Effector memory CD4-positive, alpha-beta T cell (primary cell): ENCODE measurements around the gene ULK4.

Source experiments
- DNase-seq, 3 donors: peaks; one replicate each; pipeline ENCODE4 v3.0.0-alpha.2; 2020
- H3K27ac ChIP-seq: 2 replicates; pipeline ENCODE4 v1.7.0; 2013; ENCODE audit warnings: mild to moderate bottlenecking, low read length, moderate library complexity; ENCODE audit not compliant: insufficient read depth, poor library complexity, severe bottlenecking
- H3K27me3 ChIP-seq: replicated peaks from 2 replicates; pipeline ENCODE4 v1.7.0; 2013; ENCODE audit warnings: mild to moderate bottlenecking, low read length; ENCODE audit not compliant: insufficient read depth, control insufficient read depth, poor library complexity, severe bottlenecking
- H3K36me3 ChIP-seq: 2 replicates; pipeline ENCODE4 v1.7.0; 2013; ENCODE audit warnings: mild to moderate bottlenecking, low read length, moderate library complexity; ENCODE audit not compliant: control insufficient read depth, insufficient read depth
- H3K4me1 ChIP-seq: 2 replicates; pipeline ENCODE4 v1.7.0; 2013; ENCODE audit warnings: low read length, mild to moderate bottlenecking; ENCODE audit not compliant: control insufficient read depth, insufficient read depth, poor library complexity, severe bottlenecking
- H3K4me3 ChIP-seq: 2 replicates; pipeline ENCODE4 v1.7.0; 2013; ENCODE audit warnings: low read length, low read depth, mild to moderate bottlenecking; ENCODE audit not compliant: insufficient read depth, poor library complexity, severe bottlenecking
- H3K9me3 ChIP-seq: 2 replicates; pipeline ENCODE4 v1.7.0; 2013; ENCODE audit warnings: mild to moderate bottlenecking, low read length, moderate library complexity; ENCODE audit not compliant: control insufficient read depth

The ULK4 gene

GRCh38 chr3:41315126-41315525 lies 646.8 kb downstream of the ULK4 start:
- Histone ChIP-seq H3K9me3 (no peaks in the 10 kb centered on the region), H3K36me3 (no peaks in the 10 kb centered on the region), H3K4me3 (no peak overlapping the region), H3K27me3 (no peaks in the 10 kb centered on the region), H3K4me1 (no peaks in the 10 kb centered on the region), H3K27ac (no peak overlapping the region)
- no peak for DNase-seq

- no peaks in the 10 kb centered on the region for H3K4me1 ChIP-seq
- H3K9me3 ChIP-seq, result no peaks in the 10 kb centered on the region
- H3K4me3 ChIP-seq, result no peak overlapping the region
- no peak for DNase-seq
- H3K27ac ChIP-seq, result no peak overlapping the region
- H3K27me3 ChIP-seq, result no peaks in the 10 kb centered on the region
- H3K36me3 ChIP-seq, result no peaks in the 10 kb centered on the region
Observed at GRCh38 chr3:41308119-41308518, 653.8 kb downstream of the ULK4 start.

GRCh38 chr3:41307065-41307464 lies 654.8 kb downstream of the ULK4 start:
- Histone ChIP-seq H3K4me3 (no peak overlapping the region), H3K27me3 (no peaks in the 10 kb centered on the region), H3K27ac (no peak overlapping the region), H3K9me3 (no peaks in the 10 kb centered on the region), H3K36me3 (no peaks in the 10 kb centered on the region), H3K4me1 (no peaks in the 10 kb centered on the region)
- no peak for DNase-seq

DNA sequence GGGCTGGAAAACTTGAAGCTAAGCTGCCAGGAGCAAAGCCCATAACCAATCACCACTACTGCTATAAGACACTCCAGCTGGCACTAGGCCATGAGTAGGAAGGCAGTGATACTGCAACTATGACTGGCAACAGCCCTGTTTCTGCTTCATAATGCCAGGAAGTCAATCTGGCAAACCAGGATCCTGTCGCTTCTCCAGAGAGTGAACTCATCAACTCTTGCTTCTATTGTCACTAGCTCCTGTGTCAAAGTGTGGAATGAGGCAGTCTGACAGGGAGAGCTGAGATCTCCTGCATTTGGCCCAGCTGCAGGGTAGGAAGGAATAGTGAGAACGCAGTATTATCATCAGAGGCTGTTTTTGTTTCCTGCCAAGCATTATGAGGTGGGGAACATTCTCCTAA lies 657.3 kb downstream of the ULK4 start:
- H3K4me3 ChIP-seq, result no peak overlapping the region
- no peaks in the 10 kb centered on the region for H3K36me3 ChIP-seq
- no peak for DNase-seq
- no peaks in the 10 kb centered on the region for H3K27me3 ChIP-seq
- no peak overlapping the region for H3K27ac ChIP-seq
- H3K4me1 ChIP-seq, result no peaks in the 10 kb centered on the region
- H3K9me3 ChIP-seq, result no peaks in the 10 kb centered on the region

- no peak overlapping the region for H3K4me3 ChIP-seq
- no peaks in the 10 kb centered on the region for H3K9me3 ChIP-seq
- no peaks in the 10 kb centered on the region for H3K36me3 ChIP-seq
- no peaks in the 10 kb centered on the region for H3K27me3 ChIP-seq
- H3K4me1 ChIP-seq, result no peaks in the 10 kb centered on the region
- no peak for DNase-seq
- no peak overlapping the region for H3K27ac ChIP-seq
Observed at GRCh38 chr3:41302295-41302694, 659.6 kb downstream of the ULK4 start.

- no peaks in the 10 kb centered on the region for H3K27me3 ChIP-seq
- H3K4me1 ChIP-seq, result no peaks in the 10 kb centered on the region
- no peak overlapping the region for H3K4me3 ChIP-seq
- H3K36me3 ChIP-seq, result no peaks in the 10 kb centered on the region
- H3K9me3 ChIP-seq, result no peaks in the 10 kb centered on the region
- H3K27ac ChIP-seq, result no peak overlapping the region
- DNase-seq, result no peak
Observed at GRCh38 chr3:41301548-41301947, 660.4 kb downstream of the ULK4 start.

- H3K4me1 ChIP-seq, result no peaks in the 10 kb centered on the region
- no peak overlapping the region for H3K4me3 ChIP-seq
- no peaks in the 10 kb centered on the region for H3K36me3 ChIP-seq
- no peaks in the 10 kb centered on the region for H3K9me3 ChIP-seq
- no peak for DNase-seq
- H3K27ac ChIP-seq, result no peak overlapping the region
- no peaks in the 10 kb centered on the region for H3K27me3 ChIP-seq
Observed at GRCh38 chr3:41299036-41299435, 662.9 kb downstream of the ULK4 start.

- no peaks in the 10 kb centered on the region for H3K9me3 ChIP-seq
- H3K27ac ChIP-seq, result no peak overlapping the region
- H3K27me3 ChIP-seq, result no peaks in the 10 kb centered on the region
- no peaks in the 10 kb centered on the region for H3K4me1 ChIP-seq
- H3K4me3 ChIP-seq, result no peak overlapping the region
- no peaks in the 10 kb centered on the region for H3K36me3 ChIP-seq
- DNase-seq, result no peak
Observed at GRCh38 chr3:41297750-41298149, 664.2 kb downstream of the ULK4 start.

- H3K4me1 ChIP-seq, result no peaks in the 10 kb centered on the region
- H3K27me3 ChIP-seq, result no peaks in the 10 kb centered on the region
- DNase-seq, result no peak
- H3K4me3 ChIP-seq, result no peak overlapping the region
- H3K36me3 ChIP-seq, result no peaks in the 10 kb centered on the region
- no peaks in the 10 kb centered on the region for H3K9me3 ChIP-seq
- no peak overlapping the region for H3K27ac ChIP-seq
Observed at GRCh38 chr3:41296556-41296955, 665.3 kb downstream of the ULK4 start.

GRCh38 chr3:41295740-41296139 lies 666.2 kb downstream of the ULK4 start:
- no peaks in the 10 kb centered on the region for H3K9me3 ChIP-seq
- H3K27ac ChIP-seq, result no peak overlapping the region
- H3K4me3 ChIP-seq, result no peak overlapping the region
- H3K27me3 ChIP-seq, result no peaks in the 10 kb centered on the region
- no peak for DNase-seq
- H3K36me3 ChIP-seq, result no peaks in the 10 kb centered on the region
- no peaks in the 10 kb centered on the region for H3K4me1 ChIP-seq

DNA sequence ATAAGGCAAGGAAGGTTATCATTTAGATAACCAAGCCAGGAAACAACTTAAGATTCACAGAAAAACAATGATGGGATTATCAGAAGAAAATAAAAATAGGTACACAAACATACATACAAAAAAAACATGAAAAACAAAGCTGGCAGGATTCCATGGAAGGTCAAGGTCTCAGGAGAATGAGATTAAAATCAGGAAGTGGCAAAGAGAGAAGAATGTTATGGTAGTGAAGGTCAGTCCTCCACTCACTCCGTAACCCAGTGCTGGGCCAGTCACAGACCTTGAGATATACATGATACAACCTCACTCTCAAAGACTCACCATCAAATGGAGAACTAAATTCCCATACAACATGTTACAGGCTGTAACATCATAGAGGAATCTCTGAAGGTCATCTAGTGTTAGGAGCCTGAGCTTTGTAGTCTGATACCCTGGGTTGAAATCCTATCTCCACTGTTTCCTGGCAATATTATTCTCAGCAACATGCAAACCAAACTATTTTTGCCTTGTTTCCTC lies 668.7 kb downstream of the ULK4 start:
- Histone ChIP-seq H3K4me1 (no peaks in the 10 kb centered on the region), H3K9me3 (no peaks in the 10 kb centered on the region), H3K4me3 (no peak overlapping the region), H3K27ac (no peak overlapping the region), H3K36me3 (no peaks in the 10 kb centered on the region), H3K27me3 (no peaks in the 10 kb centered on the region)
- DNase-seq, result no peak
